Measurements from ENCODE around the gene C1QTNF2. TPM values are rescaled to one million over a fixed set of nuclear protein-coding genes. Genes with fewer than 3 reads are reported as not detected.

C1QTNF2 gene
- total and polyA plus RNA-seq, 2 of the 13 experiments (the other 11 are each of a cell fraction or from before 2014, with no cell fraction given) = not detected

- TF ChIP-seq, protein P1, sequence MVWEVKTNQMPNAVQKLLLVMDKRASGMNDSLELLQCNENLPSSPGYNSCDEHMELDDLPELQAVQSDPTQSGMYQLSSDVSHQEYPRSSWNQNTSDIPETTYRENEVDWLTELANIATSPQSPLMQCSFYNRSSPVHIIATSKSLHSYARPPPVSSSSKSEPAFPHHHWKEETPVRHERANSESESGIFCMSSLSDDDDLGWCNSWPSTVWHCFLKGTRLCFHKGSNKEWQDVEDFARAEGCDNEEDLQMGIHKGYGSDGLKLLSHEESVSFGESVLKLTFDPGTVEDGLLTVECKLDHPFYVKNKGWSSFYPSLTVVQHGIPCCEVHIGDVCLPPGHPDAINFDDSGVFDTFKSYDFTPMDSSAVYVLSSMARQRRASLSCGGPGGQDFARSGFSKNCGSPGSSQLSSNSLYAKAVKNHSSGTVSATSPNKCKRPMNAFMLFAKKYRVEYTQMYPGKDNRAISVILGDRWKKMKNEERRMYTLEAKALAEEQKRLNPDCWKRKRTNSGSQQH (CRISPR knock-in tag; IDR thresholded peaks at IDR 0.05; ENCODE audit: low read depth) = no peak
- TF ChIP-seq ZNF709 (CRISPR knock-in tag; IDR thresholded peaks at IDR 0.05) (peak; percentile 46; the same call in 1 of the 2 replicates), ZNF562 (CRISPR knock-in tag; IDR thresholded peaks at IDR 0.05; ENCODE audit: borderline replicate concordance) (no peak), LRRFIP1 (CRISPR knock-in tag; conservative IDR thresholded peaks at IDR 0.05) (no peak), ZNF274 (CRISPR knock-in tag; IDR thresholded peaks at IDR 0.05) (no peak; the same call in 1 of the 2 replicates), CEBPB (IDR thresholded peaks at IDR 0.05; ENCODE audit: borderline replicate concordance, low read depth, low read length) (no peak), ZNF652 (CRISPR knock-in tag; IDR thresholded peaks at IDR 0.05; ENCODE audit: borderline replicate concordance, low read depth) (no peak), MATR3 (CRISPR knock-in tag; IDR thresholded peaks at IDR 0.05) (no peak)
- TF ChIP-seq, protein P2, sequence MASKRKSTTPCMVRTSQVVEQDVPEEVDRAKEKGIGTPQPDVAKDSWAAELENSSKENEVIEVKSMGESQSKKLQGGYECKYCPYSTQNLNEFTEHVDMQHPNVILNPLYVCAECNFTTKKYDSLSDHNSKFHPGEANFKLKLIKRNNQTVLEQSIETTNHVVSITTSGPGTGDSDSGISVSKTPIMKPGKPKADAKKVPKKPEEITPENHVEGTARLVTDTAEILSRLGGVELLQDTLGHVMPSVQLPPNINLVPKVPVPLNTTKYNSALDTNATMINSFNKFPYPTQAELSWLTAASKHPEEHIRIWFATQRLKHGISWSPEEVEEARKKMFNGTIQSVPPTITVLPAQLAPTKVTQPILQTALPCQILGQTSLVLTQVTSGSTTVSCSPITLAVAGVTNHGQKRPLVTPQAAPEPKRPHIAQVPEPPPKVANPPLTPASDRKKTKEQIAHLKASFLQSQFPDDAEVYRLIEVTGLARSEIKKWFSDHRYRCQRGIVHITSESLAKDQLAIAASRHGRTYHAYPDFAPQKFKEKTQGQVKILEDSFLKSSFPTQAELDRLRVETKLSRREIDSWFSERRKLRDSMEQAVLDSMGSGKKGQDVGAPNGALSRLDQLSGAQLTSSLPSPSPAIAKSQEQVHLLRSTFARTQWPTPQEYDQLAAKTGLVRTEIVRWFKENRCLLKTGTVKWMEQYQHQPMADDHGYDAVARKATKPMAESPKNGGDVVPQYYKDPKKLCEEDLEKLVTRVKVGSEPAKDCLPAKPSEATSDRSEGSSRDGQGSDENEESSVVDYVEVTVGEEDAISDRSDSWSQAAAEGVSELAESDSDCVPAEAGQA (IDR thresholded peaks at IDR 0.05; ENCODE audit: low read depth) = no peak
- TF ChIP-seq, protein P2 (CRISPR knock-in tag; IDR thresholded peaks at IDR 0.05; ENCODE audit: borderline replicate concordance) = no peak; the same call in 1 of the 2 replicates
- TF ChIP-seq, protein P3, sequence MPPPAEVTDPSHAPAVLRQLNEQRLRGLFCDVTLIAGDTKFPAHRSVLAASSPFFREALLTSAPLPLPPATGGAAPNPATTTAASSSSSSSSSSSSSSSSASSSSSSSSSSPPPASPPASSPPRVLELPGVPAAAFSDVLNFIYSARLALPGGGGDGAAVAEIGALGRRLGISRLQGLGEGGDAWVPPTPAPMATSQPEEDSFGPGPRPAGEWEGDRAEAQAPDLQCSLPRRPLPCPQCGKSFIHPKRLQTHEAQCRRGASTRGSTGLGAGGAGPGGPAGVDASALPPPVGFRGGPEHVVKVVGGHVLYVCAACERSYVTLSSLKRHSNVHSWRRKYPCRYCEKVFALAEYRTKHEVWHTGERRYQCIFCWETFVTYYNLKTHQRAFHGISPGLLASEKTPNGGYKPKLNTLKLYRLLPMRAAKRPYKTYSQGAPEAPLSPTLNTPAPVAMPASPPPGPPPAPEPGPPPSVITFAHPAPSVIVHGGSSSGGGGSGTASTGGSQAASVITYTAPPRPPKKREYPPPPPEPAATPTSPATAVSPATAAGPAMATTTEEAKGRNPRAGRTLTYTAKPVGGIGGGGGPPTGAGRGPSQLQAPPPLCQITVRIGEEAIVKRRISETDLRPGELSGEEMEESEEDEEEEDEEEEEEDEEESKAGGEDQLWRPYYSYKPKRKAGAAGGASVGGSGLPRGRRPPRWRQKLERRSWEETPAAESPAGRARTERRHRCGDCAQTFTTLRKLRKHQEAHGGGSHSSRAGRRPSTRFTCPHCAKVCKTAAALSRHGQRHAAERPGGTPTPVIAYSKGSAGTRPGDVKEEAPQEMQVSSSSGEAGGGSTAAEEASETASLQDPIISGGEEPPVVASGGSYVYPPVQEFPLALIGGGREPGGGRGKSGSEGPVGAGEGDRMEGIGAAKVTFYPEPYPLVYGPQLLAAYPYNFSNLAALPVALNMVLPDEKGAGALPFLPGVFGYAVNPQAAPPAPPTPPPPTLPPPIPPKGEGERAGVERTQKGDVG (CRISPR knock-in tag; IDR thresholded peaks at IDR 0.05; ENCODE audit: borderline replicate concordance) = no peak
- TF ChIP-seq, protein P4, sequence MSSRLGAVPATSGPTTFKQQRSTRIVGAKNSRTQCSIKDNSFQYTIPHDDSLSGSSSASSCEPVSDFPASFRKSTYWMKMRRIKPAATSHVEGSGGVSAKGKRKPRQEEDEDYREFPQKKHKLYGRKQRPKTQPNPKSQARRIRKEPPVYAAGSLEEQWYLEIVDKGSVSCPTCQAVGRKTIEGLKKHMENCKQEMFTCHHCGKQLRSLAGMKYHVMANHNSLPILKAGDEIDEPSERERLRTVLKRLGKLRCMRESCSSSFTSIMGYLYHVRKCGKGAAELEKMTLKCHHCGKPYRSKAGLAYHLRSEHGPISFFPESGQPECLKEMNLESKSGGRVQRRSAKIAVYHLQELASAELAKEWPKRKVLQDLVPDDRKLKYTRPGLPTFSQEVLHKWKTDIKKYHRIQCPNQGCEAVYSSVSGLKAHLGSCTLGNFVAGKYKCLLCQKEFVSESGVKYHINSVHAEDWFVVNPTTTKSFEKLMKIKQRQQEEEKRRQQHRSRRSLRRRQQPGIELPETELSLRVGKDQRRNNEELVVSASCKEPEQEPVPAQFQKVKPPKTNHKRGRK (CRISPR knock-in tag; IDR thresholded peaks at IDR 0.05) = no peak
Observed at GRCh38 chr5:160399402-160400353, 29.3 kb upstream of the C1QTNF2 start, which contains the start of gene FAM200C (continued).
